HG03575 (cell line): Measurements from ENCODE around the gene ARNT2.
"Not testable (repeated sequence)": the region's sequence is repeated elsewhere in the genome, so short reads cannot be mapped to it uniquely, and the experiment has no call there.

Experiments
- ATAC-seq: cut with Tn5 transposase; IDR thresholded peaks from one replicate; pipeline ENCODE4 v1.9.1; 2021; ENCODE audit not compliant: unreplicated experiment, insufficient number of reproducible peaks, low FRiP score; ENCODE audit errors: extremely low read depth

The ARNT2 gene

GRCh38 chr15:80501476-80501875, 97.3 kb downstream of the ARNT2 start:
- no peak for ATAC-seq

- no peak for ATAC-seq
Observed at GRCh38 chr15:80502782-80503181, 98.6 kb downstream of the ARNT2 start.

GRCh38 chr15:80503319-80503952, 99.3 kb downstream of the ARNT2 start:
- ATAC-seq: no peak

DNA sequence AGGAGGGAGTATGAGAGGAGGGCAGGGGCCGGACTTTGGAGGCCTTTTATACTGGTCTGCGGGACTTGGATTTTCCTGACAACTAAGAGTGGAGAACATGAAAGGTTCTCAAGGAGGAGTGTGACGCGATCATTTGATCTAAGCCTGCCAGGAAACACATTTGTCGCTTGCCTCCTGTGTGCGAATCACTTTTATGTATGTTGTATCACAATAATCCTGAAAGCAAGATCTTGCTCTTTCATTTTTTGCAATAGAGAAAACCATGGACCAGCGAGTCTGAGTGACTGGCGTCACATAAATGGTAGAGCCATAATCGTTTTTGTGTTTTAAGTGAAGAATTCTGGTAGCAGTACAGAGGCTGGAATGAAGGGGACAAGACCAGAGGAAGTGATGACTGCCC, 100.7 kb downstream of the ARNT2 start:
- ATAC-seq: no peak

DNA sequence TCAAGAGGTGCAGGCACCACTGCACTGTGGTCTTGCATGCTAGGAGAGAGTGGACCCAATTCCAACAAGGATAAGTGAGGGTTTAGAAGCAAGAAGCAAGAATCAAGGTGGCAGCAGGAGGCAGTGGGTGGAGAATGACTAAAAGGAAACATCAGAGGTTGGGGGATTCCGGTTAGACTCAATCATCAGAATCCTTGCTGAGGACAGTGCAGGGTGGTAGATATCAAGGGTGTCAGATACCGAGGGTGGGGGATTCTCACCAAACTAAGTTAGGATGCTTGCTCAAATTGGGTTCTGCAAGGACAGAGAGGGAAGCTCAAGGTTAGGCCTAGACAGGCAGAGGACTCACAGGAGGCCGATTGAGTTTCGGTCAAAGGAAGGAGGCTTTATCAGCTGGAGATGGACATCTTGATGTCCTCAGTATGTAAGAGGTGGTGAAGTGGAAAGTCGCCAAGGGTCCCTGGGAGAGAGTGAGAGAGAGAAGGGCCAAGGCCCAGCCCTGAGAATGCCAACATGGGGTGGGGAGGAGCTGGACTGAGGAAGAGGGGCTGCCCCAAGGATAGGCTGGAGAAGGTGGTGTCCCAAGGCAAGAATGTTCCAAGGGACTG, 102.2 kb downstream of the ARNT2 start:
- ATAC-seq: no peak

GRCh38 chr15:80507131-80507530, 102.9 kb downstream of the ARNT2 start:
- ATAC-seq: no peak

DNA sequence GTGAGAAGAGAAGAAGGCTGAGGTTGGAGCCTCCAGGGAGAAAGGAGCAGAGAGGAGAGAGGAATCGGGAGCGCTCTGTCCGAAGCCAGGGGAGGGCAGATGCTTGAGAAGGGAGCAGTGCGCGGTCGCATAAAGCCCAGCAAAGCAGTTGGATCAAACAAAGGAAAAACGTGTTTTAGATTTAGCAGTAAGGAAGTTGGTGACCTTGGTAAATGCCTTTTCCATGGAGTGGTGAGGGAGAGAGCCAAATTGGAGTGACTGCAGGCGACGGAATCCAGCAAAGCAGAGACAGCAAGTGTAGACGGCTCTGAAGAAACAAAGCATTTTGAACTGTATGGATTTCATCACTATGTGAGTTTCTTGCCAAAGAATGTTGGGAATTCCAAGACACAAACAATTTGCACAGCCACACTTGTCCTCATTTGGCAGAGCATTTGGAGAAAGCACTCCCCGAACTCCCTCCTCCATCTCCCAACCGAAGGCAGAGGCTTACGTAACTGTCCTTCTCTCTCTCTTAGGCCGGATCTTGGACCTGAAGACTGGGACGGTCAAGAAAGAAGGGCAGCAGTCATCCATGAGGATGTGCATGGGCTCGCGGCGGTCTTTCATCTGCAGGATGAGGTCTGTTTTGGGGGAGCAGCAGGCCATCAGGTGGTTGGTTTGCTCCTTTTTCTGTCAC, 103.6 kb downstream of the ARNT2 start:
- ATAC-seq: no peak

- no peak for ATAC-seq
Observed at GRCh38 chr15:80508783-80509182, 104.6 kb downstream of the ARNT2 start.

DNA sequence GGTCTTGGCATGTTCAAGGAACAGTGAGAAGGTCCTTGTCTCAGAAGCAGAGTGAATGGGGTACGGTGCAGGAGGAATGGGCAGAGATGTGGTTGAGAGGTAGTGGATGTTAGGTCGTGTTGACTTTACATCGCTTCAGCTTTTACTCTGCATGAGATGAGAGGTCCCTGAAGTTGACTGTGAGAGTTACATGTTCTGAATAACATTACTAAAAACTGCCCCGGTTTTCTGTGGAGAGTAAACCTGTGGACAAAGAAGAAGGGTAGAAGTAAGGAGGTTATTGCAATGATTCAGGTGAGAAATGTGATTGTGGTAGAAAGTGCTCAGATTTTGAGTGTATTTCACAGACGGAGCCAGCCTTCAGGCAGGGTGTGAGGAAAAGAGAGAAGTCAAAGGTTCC, 105.6 kb downstream of the ARNT2 start:
- no peak for ATAC-seq

GRCh38 chr15:80510985-80511384, 106.8 kb downstream of the ARNT2 start:
- not testable (repeated sequence) for ATAC-seq

DNA sequence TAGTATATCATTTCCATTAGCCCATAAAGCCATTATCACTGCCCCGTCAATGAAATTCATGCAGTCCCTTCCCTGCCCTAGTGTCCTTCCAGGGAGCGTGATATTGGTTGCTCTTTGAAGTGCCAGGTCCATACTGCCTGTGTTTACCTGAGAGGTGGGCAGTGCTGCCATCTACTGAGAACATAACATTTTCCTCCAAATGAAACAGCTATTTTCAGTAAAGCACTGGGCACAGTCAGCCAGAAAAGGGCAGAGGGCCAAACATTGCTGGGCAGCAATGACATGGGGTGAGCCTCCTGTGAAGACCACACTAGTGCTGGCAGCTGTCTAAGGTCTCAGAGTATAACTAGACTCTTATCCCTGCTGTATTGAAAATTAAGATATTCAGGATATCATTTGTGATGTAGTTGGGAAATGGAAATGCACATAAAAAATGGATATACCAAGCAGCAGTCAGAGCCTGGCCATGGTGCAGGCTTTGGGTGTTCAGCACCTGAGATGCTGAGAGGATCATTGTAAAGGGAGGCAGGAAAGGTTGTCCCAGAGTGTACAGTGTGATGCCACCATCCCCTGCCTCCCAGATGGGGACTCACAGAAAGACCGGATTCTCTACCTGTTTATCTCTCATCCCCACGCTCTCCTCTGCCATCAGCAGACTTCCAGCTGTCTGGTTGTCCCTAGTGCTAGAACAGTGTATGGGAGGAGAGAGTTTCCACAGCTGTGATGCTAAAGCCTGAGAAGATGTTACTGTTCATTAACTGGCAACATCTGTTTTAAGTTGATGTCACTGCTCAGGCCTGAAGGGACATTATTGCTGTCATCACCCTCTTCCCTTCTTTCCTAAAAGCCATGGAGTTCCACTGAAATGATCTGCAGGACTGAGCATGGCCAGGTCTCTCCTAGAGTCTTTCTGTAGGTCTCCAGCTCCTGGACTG, 108.8 kb downstream of the ARNT2 start:
- no peak for ATAC-seq

GRCh38 chr15:80514071-80514780, 110.0 kb downstream of the ARNT2 start:
- ATAC-seq: no peak

DNA sequence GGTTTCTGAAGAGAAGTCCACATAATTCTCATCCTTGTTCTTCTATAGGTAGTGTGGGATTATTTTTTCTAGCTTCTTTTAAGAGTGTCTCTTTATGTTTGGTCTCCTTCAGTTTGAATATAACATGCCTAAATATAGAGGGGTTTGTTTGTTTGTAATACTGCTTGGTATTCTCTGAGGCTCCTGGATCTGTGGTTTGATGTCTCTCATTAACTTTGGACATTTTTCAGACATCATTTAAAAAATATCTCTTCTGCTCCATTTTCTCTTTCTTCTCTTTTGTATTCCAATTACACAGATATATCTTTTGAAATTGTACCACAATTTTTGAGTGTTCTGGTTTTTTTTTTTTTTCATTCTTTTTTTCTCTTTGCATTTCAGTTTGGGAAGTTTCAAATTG, 113.1 kb downstream of the ARNT2 start:
- ATAC-seq: no peak

DNA sequence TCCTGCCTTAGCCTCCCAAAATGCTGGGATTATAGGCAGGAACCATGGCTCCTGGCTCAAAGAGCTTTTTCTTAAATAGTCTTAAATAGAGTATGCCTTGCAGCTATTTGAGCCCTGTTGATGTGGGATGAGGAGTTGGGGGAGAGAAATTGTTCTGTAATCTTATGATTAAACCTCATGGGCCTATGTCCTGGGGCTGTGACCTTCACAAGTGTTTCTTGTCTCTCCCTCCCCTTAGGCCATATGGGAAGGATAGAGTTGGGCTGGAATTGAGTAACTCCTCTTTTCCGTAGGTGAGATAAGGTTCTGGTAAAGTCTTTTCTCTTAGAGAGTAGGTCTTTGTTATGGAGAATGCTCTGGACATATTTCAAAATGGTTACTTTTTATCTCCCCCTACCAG, 114.3 kb downstream of the ARNT2 start:
- no peak for ATAC-seq

GRCh38 chr15:80523746-80524145, 119.6 kb downstream of the ARNT2 start:
- ATAC-seq: no peak

DNA sequence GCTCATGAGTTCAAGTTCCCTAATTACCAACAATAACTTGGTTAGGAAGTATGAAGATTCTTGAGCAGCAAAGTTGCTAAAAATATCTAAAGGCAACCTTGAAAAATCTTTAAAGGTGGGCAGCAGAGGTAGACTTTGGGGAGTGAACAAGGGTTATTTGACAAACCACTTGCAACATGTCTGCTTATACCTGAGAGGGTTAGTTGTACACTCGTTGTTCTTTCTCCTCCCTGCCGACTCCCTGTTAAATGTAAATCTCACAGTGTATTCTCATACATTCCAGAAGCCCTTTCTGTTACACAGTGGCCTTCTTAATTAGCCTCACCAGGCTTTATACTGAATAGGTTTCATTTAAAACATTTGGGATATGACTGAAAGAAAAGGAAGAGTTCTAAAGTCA, 121.7 kb downstream of the ARNT2 start:
- ATAC-seq: no peak

- no peak for ATAC-seq
Observed at GRCh38 chr15:80526556-80527340, 122.6 kb downstream of the ARNT2 start.

DNA sequence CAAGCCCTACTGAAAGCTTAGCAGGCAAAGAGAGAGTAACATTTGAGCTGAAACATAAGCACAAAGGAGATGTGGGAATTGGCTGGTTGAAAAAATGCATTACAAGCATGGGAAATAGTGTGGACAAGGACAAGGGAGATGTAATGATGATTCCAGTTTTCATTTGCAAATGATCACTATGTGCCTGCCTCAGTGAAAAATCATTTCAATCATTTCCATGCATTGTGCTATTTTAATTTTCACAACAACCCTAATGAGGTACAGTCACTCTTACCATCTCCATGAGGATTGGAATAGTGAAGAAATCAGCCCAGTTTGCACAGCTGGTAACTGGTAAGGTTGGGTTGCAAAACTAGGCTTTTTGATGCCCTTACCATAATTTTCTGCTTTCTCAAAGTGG, 123.2 kb downstream of the ARNT2 start:
- ATAC-seq: no peak
